Calu3 (cell line): ENCODE measurements around the gene COG1. TPM values are rescaled to one million over a fixed set of nuclear protein-coding genes. Genes with fewer than 3 reads are reported as not detected.

Experiments used
- BruUV-seq: library from RNA; stranded (reverse); fragments of 400-500 nt; replicated peaks from 2 replicates; lab custom pipeline; 2021; lab: Mats Ljungman, UMichigan
- CTCF ChIA-PET: fragments of 300-600 bp; sonication (Branson Sonifier 250); formaldehyde crosslinking; loops from one replicate; lab custom pipeline; 2022; ENCODE audit warnings: antibody characterized with exemption; lab: Charles Lee
- DNase-seq: peaks from one replicate; pipeline ENCODE4 v3.0.0; 2022
- H3K27ac Mint-ChIP-seq: one replicate; pipeline ENCODE4 v1.8.0; 2022; ENCODE audit warnings: mixed read lengths; ENCODE audit not compliant: unreplicated experiment
- H3K27me3 Mint-ChIP-seq: one replicate; pipeline ENCODE4 v1.8.0; 2022; ENCODE audit warnings: mixed read lengths; ENCODE audit not compliant: unreplicated experiment
- H3K36me3 Mint-ChIP-seq: one replicate; pipeline ENCODE4 v1.8.0; 2022; ENCODE audit warnings: mild to moderate bottlenecking, moderate library complexity, mixed read lengths; ENCODE audit not compliant: insufficient read depth, unreplicated experiment
- H3K4me1 Mint-ChIP-seq: one replicate; pipeline ENCODE4 v1.8.0; 2022; ENCODE audit warnings: mild to moderate bottlenecking, low read depth, mixed read lengths; ENCODE audit not compliant: unreplicated experiment
- H3K4me3 Mint-ChIP-seq: one replicate; pipeline ENCODE4 v1.8.0; 2022; ENCODE audit warnings: mild to moderate bottlenecking, low read depth, moderate library complexity, mixed read lengths; ENCODE audit not compliant: unreplicated experiment
- H3K9me3 Mint-ChIP-seq: one replicate; pipeline ENCODE4 v1.8.0; 2022; ENCODE audit warnings: low read depth, mixed read lengths; ENCODE audit not compliant: unreplicated experiment
- intact Hi-C: fragments of 100-400 bp; cut with micrococcal nuclease; formaldehyde crosslinking; loops from one replicate; pipeline ENCODE4 v1.10.0; 2022; ENCODE audit not compliant: unreplicated experiment
- total RNA-seq: library from RNA; stranded (reverse); gene quantifications from 2 replicates; pipeline ENCODE4 v1.2.3, GENCODE V29; 2022
- TF ChIP-seq, protein P1 (sequence below): fragments of 200-600 bp; IDR thresholded peaks from one replicate; pipeline ENCODE4 v1.8.0; 2022; ENCODE audit warnings: antibody characterized with exemption; ENCODE audit not compliant: unreplicated experiment

Gene COG1
- total RNA-seq, 1 experiment from 2014 or later = 37.7 TPM

DNA sequence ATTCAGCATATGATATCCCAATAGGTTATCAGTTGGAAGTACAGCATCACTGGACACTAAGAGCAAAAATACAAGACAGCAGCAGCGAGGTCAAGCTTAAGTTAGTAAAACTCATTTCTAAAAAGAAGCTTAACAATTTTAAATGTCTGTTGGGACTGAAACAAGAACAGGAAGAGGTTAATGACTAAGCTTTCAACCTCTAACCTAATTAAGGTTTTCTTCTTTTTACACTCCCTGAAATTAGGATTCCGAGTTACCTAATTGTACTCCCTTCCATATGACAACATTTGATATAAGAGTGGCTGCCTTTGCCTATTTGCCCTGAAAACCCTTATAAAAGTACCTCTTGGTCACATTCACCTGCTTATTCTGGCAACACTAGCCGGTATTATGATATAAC is 34.5 kb downstream of the COG1 start:
- intact Hi-C loops = no loop called here
- DNase-seq = no peak
- Mint-ChIP-seq H3K27ac (no peak overlapping the region), H3K4me1 (peaks cover 51% of the 10 kb centered on the region), H3K9me3 (no peaks in the 10 kb centered on the region), H3K27me3 (no peaks in the 10 kb centered on the region), H3K4me3 (no peak overlapping the region), H3K36me3 (peaks cover 27% of the 10 kb centered on the region)
- TF ChIP-seq, protein P1, sequence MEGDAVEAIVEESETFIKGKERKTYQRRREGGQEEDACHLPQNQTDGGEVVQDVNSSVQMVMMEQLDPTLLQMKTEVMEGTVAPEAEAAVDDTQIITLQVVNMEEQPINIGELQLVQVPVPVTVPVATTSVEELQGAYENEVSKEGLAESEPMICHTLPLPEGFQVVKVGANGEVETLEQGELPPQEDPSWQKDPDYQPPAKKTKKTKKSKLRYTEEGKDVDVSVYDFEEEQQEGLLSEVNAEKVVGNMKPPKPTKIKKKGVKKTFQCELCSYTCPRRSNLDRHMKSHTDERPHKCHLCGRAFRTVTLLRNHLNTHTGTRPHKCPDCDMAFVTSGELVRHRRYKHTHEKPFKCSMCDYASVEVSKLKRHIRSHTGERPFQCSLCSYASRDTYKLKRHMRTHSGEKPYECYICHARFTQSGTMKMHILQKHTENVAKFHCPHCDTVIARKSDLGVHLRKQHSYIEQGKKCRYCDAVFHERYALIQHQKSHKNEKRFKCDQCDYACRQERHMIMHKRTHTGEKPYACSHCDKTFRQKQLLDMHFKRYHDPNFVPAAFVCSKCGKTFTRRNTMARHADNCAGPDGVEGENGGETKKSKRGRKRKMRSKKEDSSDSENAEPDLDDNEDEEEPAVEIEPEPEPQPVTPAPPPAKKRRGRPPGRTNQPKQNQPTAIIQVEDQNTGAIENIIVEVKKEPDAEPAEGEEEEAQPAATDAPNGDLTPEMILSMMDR = no peak
- no TSS peak for BruUV-seq
- CTCF ChIA-PET = interaction anchor here (1.2 to 1.4 kb wide), 2 partner anchors 143 to 144 kb away, joined by 4 to 6 read pairs; no protein-coding TSS in a partner anchor

DNA sequence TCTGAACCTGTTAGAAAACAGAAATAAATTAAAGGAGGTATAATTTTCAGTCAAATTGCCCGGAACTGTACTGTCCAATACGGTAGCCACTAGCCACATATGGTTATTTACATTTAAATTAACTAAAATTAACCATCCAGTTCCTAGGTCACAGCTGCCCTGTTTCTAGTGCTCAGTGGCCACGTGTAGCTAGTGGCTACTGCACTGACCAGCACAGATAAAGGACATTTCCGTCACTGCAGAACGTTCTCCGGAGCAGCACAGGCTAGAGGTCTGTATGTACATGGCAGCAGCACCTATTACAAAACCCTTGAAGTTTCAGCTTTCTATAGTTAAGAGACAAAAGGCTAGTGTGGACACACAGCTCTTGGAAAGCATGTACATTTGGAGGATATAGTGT is 35.1 kb downstream of the COG1 start:
- CTCF ChIA-PET = interaction anchor here (1.2 to 1.4 kb wide), 2 partner anchors 142 to 143 kb away, joined by 4 to 6 read pairs; no protein-coding TSS in a partner anchor
- no peaks in the 10 kb centered on the region for H3K9me3 Mint-ChIP-seq
- H3K27ac Mint-ChIP-seq = no peak overlapping the region

DNA sequence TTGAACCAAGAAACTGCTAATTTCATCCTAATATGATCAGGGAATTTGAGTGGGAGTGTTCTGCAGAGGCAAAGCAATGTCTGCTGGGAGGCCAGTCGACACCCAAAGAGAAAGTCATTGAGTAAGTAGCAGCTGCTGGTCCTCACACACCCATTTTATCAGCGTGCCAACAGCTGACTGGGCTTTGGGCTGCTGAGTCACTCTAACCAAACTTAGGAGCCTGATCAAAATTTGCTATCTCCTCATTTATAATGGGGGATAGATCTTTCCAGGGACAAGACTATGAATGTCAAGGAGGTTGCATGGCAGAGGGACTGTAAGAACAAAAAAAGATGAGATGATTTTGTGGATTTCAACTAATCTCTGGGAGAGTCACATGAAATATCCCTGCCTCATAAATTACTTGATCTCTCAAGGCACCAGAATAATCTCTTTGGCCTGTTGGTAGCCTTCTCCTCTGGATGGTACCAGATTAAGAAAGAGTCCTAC is 35.9 kb downstream of the COG1 start:
- DNase-seq = peak; percentile 43
- Mint-ChIP-seq H3K36me3 (peaks cover 39% of the 10 kb centered on the region), H3K27ac (peak overlapping the region; percentile 27)

More for the DNA sequence above, 35.1 kb downstream of the COG1 start:
- H3K4me3 Mint-ChIP-seq = no peak overlapping the region
- no TSS peak for BruUV-seq
- peaks cover 52% of the 10 kb centered on the region for H3K4me1 Mint-ChIP-seq
- H3K36me3 Mint-ChIP-seq = peaks cover 33% of the 10 kb centered on the region
- no peaks in the 10 kb centered on the region for H3K27me3 Mint-ChIP-seq
- no peak for DNase-seq
- TF ChIP-seq, protein P1 = no peak
- intact Hi-C loops = no loop called here

DNA sequence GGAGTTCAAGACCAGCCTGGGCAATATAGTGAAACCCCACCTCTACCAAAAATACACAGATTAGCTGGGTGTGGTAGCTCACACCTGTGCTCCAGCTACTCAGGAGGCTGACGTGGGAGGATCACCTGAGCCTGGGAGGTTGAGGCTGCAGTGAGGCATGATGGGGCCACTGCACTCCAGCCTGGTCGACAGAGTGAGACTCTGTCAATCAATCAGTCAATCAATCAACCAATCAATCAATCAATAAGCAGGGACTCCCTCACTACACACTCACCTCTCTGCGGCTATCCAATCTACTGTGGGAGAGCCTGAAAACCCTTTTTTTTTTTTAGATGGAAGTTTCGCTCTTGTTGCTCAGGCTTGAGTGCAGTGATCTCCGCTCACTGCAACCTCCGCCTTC is 37.2 kb downstream of the COG1 start:
- Mint-ChIP-seq H3K27ac (no peak overlapping the region), H3K9me3 (no peaks in the 10 kb centered on the region), H3K27me3 (no peaks in the 10 kb centered on the region), H3K4me3 (peak overlapping the region; percentile 97), H3K36me3 (peaks cover 39% of the 10 kb centered on the region), H3K4me1 (peaks cover 52% of the 10 kb centered on the region)
- intact Hi-C loops = no loop called here
- BruUV-seq = no TSS peak
- CTCF ChIA-PET = no interaction called here
- no peak for DNase-seq
- TF ChIP-seq, protein P1 = no peak

More for the DNA sequence above, 35.9 kb downstream of the COG1 start:
- no TSS peak for BruUV-seq
- CTCF ChIA-PET = interaction anchor here (0.9 to 1.4 kb wide), 3 partner anchors 135 to 143 kb away, joined by 3 to 6 read pairs (median 4); no protein-coding TSS in a partner anchor
- Mint-ChIP-seq H3K4me1 (peaks cover 59% of the 10 kb centered on the region), H3K27me3 (no peaks in the 10 kb centered on the region), H3K9me3 (no peaks in the 10 kb centered on the region), H3K4me3 (no peak overlapping the region)
- TF ChIP-seq, protein P1 = no peak
- intact Hi-C loops = no loop called here
